ENCODE measurements around the gene EMC8.
A peak's percentile ranks its signal among the peaks of the same experiment; 100 is the strongest.
"Not testable (repeated sequence)": the region's sequence is repeated elsewhere in the genome, so short reads cannot be mapped to it uniquely, and the experiment has no call there.

EMC8 gene

GRCh38 chr16:85820604-85821372 is 21.4 kb upstream of the EMC8 start:
- TF ChIP-seq ZFX (IDR thresholded peaks at IDR 0.05; ENCODE audit: borderline replicate concordance) (no peak), CTCF (IDR thresholded peaks at IDR 0.05) (no peak)
- H3K27ac ChIP-seq, result no peak overlapping the region

- no peak overlapping the region for H3K27ac ChIP-seq
- TF ChIP-seq CTCF (IDR thresholded peaks at IDR 0.05), result no peak
- TF ChIP-seq ZFX (IDR thresholded peaks at IDR 0.05; ENCODE audit: borderline replicate concordance), result no peak
Measured at GRCh38 chr16:85819771-85820170, 20.4 kb upstream of the EMC8 start.

GRCh38 chr16:85819245-85819644 is 19.9 kb upstream of the EMC8 start:
- H3K27ac ChIP-seq, result no peak overlapping the region
- peak; percentile 88 for TF ChIP-seq CTCF (IDR thresholded peaks at IDR 0.05)
- no peak for TF ChIP-seq ZFX (IDR thresholded peaks at IDR 0.05; ENCODE audit: borderline replicate concordance)

- H3K27ac ChIP-seq, result not testable (repeated sequence)
Measured at GRCh38 chr16:85817195-85817594, 17.9 kb upstream of the EMC8 start.

GRCh38 chr16:85816159-85816558 is 16.8 kb upstream of the EMC8 start:
- TF ChIP-seq ZFX (IDR thresholded peaks at IDR 0.05; ENCODE audit: borderline replicate concordance), result no peak
- TF ChIP-seq CTCF (IDR thresholded peaks at IDR 0.05), result no peak
- no peak overlapping the region for H3K27ac ChIP-seq

GRCh38 chr16:85812811-85813700 is 13.7 kb upstream of the EMC8 start:
- no peak for TF ChIP-seq ZFX (IDR thresholded peaks at IDR 0.05; ENCODE audit: borderline replicate concordance)
- TF ChIP-seq CTCF (IDR thresholded peaks at IDR 0.05), result no peak
- H3K27ac ChIP-seq, result no peak overlapping the region

GRCh38 chr16:85812031-85812807 is 12.9 kb upstream of the EMC8 start:
- no peak overlapping the region for H3K27ac ChIP-seq
- no peak for TF ChIP-seq ZFX (IDR thresholded peaks at IDR 0.05; ENCODE audit: borderline replicate concordance)
- no peak for TF ChIP-seq CTCF (IDR thresholded peaks at IDR 0.05)
